Amniotic stem cell (primary cell): Measurements from ENCODE around the gene CRAMP1.
"Not testable (repeated sequence)": the region's sequence is repeated elsewhere in the genome, so short reads cannot be mapped to it uniquely, and the experiment has no call there.

ENCODE experiments used
- DNase-seq: peaks from one replicate; lab custom pipeline; 2025; lab: John Stamatoyannopoulos, UW

CRAMP1 gene

GRCh38 chr16:1687427-1688316 is 75.5 kb downstream of the CRAMP1 start:
- no peak for DNase-seq

- DNase-seq, result no peak
These were observed 76.8 kb downstream of the CRAMP1 start for GRCh38 chr16:1688807-1689560.

GRCh38 chr16:1689853-1690252 is 77.7 kb downstream of the CRAMP1 start:
- DNase-seq, result no peak

GRCh38 chr16:1690810-1691209 is 78.7 kb downstream of the CRAMP1 start:
- DNase-seq, result no peak

- no peak for DNase-seq
These were observed 79.1 kb downstream of the CRAMP1 start for GRCh38 chr16:1691276-1691675.

- DNase-seq, result no peak
These were observed 79.8 kb downstream of the CRAMP1 start for GRCh38 chr16:1691956-1692355.

GRCh38 chr16:1696863-1697262 is 84.7 kb downstream of the CRAMP1 start:
- DNase-seq, result no peak

- DNase-seq, result no peak
These were observed 86.5 kb downstream of the CRAMP1 start for GRCh38 chr16:1698680-1699079.

- DNase-seq, result no peak
These were observed 88.1 kb downstream of the CRAMP1 start for GRCh38 chr16:1700246-1700645.

- DNase-seq, result no peak
These were observed 89.2 kb downstream of the CRAMP1 start for GRCh38 chr16:1701216-1701878.

GRCh38 chr16:1705324-1705687 is 93.1 kb downstream of the CRAMP1 start:
- DNase-seq, result not testable (repeated sequence)

GRCh38 chr16:1705688-1706385 is 93.7 kb downstream of the CRAMP1 start, which contains the start of gene MAPK8IP3:
TSS of gene MAPK8IP3 (plus strand) at chr16:1706195. CDS start at chr16:1706340, 145 bp downstream.
- DNase-seq, result peak; percentile 63

- DNase-seq, result no peak
These were observed 94.4 kb downstream of the CRAMP1 start for GRCh38 chr16:1706386-1707192.

GRCh38 chr16:1707193-1707790 is 95.1 kb downstream of the CRAMP1 start:
- no peak for DNase-seq

GRCh38 chr16:1708083-1708767 is 96.1 kb downstream of the CRAMP1 start:
- no peak for DNase-seq

- no peak for DNase-seq
These were observed 96.6 kb downstream of the CRAMP1 start for GRCh38 chr16:1708768-1709180.

- no peak for DNase-seq
These were observed 97.2 kb downstream of the CRAMP1 start for GRCh38 chr16:1709356-1709755.

- DNase-seq, result no peak
These were observed 98.8 kb downstream of the CRAMP1 start for GRCh38 chr16:1710811-1711507.

GRCh38 chr16:1712791-1713261 is 100.7 kb downstream of the CRAMP1 start:
- no peak for DNase-seq
